Measurements from ENCODE around the gene IL1RAPL1.

The IL1RAPL1 gene

DNA sequence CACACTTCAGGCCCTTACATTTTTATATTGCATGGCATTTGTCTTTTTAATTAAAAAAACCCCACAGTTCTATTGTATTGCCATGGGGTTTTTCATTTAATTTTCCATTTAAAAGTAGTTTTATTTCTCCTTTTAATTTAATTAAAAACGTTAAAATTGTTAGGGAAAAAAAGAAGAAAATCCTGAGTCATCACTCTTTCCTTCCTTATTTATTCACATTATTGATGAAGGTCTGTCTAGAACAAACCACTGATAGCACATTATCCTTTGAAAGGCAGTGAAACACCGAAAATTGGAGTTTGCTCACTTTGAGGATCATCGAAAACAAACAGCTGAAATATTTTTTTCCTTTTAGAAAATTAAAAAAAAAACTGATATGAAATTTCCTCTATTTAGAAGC, 868.5 kb downstream of the IL1RAPL1 start:
- DNase-seq: no peak

DNA sequence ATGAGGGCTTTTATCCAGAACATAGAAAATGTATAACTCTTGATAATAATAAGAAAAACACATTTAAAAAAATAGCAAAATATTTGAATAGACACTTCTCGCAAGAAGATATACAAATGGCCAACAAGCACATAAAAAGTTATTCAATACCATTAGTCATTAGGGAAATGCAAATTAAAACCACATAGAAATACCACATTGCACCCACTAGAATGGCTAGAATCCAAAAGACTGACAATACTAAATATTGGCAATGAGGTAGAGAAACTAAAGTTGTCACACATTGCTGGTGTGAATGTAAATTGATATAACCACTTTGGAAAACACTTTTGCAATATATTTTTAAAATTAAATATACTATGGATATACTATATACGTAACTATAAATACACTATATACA, 873.8 kb downstream of the IL1RAPL1 start:
- no peak for DNase-seq

DNA sequence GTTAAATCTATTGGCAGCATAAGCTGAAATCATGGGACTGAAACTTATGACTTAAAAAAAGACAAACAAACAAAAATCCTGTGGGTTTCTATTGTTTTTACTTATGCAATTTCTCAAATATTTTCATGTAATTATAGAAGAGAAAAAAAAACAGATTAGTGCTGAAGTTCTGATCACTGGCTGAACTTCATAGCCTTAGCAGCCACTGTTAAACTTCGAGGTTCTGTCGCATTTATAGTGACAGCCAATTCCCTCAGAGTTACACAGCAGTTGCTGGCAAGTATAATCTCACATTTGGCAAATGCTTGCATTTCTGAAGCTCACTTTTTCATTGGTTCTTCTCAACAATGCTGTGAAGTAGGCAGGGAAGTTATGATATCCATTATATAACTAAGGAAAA, 879.2 kb downstream of the IL1RAPL1 start:
- no peak for DNase-seq

DNA sequence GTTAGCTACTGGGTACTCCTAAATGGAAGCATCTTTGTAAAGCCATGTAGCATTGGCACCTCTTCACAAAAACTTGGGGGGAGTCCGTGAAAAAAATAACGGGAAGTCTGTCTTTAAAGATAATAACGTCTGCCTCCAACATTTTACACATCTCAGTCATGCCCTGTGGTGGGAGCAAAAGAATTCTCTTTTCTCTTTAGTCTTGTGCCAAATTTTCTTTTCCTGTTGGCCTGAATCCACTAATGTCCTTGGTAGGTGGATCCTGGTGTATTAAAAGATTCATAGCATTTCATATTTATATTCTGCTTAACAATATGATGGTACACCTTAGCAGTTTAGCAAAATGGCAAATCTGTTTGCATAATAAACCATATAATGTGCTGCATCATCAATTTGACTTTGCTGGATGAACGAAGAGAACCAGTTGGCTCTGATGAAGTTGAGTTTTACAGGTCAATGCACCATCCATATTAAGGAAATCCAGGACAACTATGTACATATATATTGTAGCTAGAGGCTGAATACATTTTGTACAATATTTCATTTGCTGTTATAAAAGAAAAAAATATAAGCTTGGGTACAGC, 881.8 kb downstream of the IL1RAPL1 start:
- DNase-seq: no peak

DNA sequence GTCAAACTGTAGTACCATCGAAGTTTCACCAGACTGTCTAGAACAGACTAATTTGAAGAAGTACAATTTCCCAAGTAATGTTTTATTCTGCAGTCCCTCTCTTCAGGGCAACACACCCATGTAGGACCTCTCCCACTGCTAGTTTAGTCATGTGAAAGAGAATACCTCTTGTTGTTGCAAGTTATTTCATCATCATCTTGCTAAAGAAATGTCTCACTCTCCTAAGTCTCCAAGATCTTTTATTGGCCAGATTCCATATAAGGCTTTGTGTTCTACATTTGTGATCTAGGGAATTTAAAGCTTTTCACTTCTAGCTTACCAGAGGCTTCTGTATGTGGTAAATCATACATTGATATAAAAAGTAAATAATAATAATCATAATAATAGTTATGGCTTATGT, 882.8 kb downstream of the IL1RAPL1 start:
- no peak for DNase-seq

DNA sequence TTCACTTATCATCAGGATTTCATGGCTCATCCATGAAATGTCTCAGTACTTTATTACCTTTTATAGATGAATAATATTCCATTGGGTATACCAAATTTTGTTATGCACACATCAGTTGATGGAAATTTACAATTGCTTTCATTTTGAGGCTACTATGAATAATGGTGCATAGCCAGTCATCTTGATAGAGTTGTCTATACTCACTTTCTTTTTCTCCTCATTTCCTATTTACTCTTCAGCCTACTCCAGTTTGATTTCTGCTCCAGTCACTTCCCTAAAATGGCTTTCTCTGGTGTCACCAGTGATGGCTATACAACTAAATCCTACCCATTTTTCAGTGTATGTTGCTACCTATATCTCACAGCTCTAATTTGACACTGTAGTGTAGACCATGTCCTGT, 884.6 kb downstream of the IL1RAPL1 start:
- no peak for DNase-seq

DNA sequence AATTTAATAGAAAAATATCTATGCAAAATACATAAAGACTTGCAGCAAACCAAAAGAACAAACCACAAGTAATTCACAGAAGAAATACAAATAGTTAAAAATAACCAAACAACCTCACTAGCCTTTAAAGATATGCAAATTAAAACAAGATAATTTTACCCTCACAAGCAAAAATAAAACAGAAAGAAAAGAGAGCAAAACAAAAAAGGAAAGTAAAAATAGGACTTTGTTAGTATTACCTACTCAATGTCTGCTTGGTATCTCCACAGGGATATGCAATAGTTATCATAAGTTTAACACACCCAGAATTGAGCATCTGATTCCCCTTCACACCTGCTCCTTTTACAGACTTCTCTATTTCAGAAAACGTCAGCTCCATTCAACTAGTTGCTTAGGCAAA, 890.6 kb downstream of the IL1RAPL1 start:
- DNase-seq: no peak

DNA sequence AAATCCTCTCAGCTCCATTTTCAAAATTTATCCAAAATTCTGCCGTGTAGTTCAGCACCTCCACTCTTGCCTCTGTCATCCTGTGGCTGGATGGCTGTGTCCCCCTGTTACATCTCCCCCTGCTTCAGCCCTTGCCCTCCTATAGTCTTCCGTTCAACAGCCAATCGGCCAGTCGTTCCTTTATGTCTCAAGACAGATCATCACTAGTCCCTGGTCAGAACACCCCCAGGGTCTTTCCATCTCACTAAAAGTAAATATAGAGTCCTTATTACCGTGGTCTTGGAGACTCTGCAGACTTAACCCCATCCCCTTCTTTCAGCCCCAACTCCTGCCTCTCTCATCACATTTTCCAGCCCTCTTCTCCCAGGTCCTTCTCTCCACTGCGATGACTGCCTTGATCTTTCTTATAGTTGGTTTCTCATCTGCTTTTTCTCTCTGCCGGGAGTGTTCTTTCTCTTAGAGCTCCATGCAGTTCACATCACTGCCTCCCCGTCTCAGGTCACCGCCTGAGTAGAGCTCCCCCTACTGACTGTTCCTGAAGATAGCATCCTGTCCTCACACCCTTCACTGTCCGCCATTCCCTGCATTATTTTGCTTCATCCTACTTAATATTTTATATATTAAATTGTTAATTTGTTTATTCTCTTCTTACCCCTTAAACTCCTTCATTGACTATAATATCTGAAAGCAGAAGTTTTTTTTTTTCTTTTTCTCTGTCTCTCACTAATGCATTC, 891.3 kb downstream of the IL1RAPL1 start:
- DNase-seq: no peak

DNA sequence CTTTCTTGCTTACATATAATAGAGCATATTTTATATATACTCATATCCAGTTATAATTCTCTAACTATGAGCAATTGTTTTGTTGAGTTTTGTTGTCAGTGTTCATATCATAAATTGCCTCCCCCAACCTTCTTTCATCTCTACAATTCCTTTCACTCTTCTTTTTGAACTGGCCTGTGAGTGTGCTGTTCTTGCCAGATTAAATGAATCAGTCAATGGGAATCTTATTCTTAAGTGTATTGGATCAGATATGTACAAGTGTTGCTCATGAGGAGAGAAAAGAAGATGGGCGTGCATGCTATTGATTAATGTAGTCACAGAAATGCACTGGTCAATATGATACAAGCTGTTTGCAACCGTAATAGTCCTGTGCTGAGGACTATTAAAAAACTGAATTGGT, 900.0 kb downstream of the IL1RAPL1 start:
- DNase-seq: no peak

DNA sequence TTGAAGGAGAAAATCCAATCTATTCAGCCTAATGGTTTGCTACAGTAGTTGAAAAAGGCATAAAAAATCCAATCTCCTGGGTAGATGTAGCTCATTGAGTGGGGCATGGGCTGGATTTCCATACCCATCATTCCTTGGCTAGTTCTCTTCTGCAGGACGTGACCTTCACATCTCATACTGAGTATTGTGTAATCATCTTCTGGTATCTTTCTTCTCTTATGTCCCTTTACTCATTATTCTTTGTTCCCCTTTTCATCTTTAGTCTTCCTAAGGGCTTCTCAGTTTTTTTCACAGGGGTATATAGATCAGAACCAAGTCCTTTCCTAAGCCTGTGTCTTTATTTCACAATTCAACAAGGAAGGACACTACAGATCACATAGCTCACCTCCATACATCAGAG, 900.5 kb downstream of the IL1RAPL1 start:
- DNase-seq: no peak

DNA sequence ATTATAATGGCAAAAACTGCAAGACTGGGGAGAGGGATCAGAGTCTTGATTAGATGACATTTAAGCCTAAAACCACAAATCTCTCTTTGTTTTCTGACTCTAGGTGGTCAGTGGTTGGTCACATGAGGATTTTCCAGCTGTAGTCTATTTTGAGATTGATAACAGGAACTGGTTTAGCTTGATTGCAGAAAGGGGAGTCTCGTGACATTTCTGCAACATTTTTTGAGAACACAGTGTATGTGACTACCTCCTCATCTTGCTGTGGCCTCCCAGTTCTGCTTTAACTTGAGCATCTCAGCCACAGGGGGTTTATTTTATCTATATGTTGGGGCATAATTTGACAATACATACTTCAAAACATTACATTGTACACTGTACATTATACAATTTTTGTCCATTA, 901.7 kb downstream of the IL1RAPL1 start:
- no peak for DNase-seq

DNA sequence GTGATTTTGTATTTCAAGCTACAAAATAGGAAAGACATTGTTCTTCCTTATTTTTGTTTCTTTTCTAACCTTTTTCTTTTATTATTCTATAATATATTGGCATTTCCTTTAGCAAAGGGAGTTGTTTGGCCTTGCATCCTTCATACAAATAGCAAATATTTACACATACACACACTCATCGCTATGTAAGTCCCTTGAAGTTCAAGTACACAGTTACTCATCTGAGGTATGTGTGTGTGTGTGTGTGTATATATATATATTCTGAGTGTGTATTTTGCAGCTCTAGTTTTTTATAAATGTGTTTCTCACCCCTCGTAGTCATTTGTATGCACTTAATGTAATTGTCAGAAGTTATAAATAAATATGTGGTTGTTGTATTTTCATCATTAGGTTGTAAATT, 903.4 kb downstream of the IL1RAPL1 start:
- no peak for DNase-seq

DNA sequence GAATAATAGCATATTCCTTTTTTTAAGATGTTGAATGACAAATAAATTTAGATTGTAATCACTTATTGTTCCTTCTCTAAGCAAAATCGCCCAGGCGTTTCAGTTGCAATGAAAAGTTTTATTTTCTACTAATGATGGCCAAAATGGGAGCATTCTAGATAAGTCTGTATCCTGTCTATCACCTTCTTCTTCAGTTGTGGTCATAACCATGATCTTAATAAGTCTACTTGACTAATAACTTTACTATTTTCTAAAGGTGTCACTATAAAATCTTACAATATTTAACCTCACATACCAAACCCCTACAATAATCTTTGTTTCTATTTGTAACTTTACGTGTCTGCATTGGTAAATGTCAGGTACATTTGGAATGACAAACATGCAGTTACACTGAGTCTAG, 904.4 kb downstream of the IL1RAPL1 start:
- no peak for DNase-seq

DNA sequence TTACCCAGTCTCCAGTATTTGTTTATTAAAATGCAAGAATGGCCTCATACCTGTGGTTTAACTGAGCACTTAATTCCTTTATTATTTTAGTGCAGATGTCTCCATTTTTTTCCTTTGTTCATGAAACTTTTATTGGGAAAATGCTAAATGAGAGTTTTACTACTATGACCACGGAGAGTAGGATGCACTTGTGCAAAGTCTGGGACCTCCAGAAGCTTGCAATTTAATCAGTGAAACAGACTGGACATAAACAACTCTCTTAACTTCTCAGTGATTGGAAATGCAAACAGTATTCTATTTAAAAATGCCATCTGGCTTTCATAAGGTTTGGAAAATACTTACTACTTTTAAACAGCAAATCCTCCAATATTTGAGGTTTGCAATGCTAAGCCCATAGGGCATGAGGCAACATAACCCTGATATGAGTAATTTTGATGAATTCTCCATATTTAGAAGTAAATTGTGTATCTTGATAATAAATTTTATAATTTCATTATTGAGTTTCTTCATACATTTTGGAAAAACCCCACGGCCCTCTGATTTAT, 909.5 kb downstream of the IL1RAPL1 start:
- no peak for DNase-seq

DNA sequence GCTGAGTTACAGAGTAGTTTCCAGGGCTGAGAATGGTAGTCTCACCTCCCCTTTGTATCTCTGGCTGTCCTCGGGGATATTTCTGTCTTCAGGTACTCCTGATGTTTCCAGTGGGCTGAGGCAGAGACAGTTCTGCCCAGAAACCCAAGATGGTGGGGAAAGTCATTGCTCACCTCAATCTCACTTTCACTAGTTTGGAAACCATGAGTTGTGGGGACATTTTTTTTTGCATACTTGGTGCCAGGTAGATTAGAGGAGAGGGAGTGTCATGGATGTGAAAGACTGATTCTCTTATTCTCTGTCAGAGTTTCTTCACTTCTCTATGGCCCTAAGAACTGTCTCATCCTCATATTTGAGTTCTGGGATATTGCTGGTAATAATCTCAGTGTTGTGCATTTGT, 919.5 kb downstream of the IL1RAPL1 start:
- DNase-seq: no peak

DNA sequence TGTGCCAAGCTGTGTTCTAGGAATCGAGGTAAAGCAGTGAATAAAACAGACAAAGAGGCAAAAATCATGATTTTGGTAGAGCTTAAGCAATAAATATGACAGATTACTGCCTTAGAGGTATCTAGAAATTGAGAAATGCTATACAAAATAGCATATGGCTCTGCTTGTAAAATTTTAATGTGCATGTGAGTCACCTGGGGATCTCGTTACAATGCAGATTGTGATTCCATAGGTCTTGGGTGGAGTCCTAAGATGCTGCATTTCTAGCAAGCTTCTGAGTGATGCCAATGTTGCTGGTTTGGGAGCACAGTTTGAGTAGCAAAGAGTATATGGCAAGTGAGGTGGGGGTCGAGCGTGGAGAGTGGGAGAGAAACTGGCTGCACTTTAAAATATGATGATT, 930.9 kb downstream of the IL1RAPL1 start:
- no peak for DNase-seq

DNA sequence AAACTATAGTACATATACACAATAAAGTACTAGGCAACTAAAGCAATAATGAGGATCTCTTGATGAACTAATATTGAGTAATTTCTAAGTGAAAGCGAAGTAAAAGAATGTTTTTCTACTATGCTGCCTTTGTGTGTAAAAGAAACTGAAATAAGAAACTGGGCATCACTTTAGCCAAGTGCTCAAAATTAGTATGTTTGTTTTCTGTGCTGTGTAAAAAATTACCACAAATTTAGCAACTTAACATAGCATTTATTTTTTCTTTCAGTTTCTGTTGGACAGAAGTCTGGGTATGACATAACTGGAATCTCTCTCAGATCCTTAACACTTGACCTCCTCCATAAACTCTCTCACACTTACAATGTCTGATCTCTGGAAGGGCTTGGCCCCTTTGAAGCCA, 941.0 kb downstream of the IL1RAPL1 start:
- no peak for DNase-seq

DNA sequence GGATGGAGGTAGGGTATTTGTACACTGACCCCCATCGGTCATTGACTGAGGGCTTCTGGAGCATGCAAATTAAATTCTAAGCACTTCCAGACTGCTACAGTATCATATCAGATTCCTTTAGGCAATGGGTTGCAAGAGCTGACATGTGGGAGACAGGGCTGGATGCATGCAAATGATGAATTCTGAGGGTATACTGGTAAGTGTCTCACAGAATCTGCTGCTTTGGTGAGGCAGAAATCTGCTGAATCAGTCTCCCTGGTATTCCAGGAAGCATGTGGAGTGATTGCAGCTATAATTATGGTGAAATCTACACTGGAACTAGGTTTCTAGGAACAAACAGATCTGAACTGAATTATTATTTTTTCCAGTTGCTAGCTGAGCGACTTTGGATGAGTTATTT, 943.3 kb downstream of the IL1RAPL1 start:
- DNase-seq: no peak

DNA sequence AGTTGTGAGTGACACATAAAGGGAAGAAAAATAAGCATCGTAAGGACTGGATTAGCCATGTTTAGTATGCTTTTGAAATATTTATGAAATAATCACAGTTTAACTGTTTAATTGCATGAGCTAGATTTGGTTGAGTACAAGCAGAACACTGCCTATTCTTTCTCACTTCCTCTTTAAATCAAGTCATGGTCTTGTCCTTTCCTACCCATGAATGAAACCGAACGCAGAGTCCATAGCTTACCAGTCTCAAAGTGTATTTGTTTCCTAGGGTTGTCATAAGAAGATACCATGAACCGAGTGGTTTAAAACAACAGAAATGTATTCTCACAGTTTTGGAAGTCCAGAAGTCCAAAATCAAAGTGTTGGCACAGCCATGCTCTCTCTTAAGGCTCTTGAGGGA, 944.1 kb downstream of the IL1RAPL1 start:
- DNase-seq: no peak

DNA sequence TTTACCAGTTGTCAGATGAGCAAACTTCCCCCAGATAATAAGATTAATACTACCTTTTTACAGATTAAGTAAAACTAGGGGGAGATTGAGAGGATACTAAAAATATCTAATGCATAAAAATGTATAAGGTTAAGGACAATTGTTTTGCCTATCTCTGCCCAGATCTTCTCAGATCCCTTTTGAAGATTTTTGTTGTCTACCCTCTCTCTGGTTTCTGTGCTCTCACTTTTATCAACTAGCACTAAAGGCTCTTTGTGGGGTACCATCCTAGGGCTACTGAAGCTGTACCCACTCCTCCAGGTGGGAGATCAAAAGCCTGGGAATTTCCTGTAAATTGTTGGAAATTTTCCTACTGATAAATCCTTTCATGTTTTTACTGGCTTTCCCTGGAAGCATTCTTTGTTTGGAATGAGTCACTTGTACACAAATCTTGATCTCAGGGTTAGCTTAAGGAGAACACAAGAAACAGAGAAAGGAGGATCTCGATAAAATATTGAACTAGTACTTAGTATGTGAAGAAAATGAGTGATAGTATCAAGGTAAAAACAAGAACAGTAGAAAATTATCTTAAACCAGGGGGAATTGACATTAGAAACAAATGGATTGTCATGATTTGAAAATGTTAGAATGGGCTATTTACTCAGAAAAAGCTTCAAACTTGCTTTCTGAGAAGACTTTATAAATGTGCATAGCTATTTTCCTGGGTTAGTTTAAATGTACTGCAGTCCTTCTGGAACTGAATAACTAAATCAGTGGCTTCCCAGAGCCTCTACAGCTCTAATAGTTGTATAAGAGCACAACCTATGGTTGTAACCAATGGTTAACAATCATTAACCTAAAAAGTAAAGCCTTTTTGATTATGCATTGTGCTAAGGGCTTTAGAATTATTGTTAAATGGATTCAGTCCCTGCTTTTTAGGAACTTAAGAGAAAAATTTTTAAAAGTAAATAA, 948.2 kb downstream of the IL1RAPL1 start:
- DNase-seq: no peak

DNA sequence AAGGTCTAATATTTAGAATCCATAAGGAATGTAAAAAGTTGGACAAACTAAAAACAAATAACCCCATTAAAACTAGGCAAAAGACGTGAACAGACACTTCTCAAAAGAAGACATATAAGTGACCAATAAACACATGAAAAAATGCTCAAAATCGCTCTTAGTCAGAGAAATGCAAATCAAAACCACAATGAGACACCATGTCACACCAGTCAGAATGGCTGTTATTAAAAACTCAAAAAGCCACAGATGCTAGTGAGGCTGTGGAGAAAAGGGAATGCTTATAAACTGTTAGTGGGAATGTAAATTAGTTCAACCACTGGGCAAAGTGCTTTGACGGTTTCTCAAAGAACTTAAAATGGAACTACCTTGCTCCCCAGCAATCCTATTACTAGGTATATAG, 953.8 kb downstream of the IL1RAPL1 start:
- no peak for DNase-seq

DNA sequence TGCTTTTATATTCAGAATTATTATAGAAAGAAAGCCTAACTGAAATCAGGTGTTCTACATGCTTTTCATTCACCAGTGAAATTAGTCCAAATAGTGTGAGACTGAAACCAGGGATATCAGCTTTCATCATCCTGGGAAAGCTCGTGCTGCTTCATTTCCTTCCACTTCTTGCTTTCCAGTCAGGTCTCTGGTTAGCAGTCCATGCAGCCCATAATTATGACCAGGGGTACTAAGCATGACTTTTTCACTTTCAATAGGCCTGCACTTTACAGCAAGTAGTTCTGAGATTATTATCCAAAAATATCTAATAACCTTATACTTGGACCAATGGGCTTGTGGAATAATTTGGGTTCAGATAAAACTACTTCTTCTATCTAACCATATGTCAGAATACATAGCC, 954.9 kb downstream of the IL1RAPL1 start:
- DNase-seq: no peak

DNA sequence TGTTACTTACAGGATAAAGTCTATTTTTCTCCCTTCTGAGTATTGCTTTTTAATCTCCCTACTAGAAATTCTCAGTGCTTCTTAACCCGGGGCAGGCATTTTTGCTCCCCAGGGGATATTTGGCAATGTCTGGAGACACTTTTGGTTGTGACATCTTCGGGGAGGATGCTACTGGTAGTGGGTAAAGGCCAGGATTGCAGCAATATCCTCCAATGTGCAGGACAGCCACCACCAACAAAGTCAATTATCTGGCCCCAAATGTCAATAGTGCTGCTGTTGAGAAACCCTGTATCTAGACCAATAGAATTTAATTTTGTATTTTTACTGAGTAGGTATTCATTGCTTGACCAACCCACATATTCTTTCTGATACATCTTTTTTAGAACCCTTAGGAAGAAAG, 958.6 kb downstream of the IL1RAPL1 start:
- DNase-seq: no peak

DNA sequence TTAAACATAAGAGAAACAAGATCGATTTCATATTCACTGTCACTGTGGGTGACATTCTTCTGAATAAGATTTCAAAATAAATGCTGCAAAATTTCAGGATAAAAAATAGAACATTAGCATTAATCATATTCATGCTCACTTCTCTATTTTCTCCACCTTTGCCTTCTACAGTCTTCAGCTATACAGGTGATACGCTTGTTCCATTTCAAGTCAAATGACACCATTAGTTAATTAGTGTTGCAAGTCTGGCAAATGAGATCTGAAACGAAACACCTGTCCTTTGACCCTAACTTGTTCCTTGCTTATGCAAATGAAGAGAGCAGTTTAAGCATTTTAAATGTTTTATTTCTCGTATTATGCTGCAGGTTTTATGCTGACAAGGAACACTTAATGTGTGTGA, 960.6 kb downstream of the IL1RAPL1 start:
- no peak for DNase-seq
